ENCODE data around the gene PDCD1. TPM values are rescaled to one million over a fixed set of nuclear protein-coding genes. Genes with fewer than 3 reads are reported as not detected.

The PDCD1 gene
- total and polyA plus RNA-seq, 2 of the 8 experiments (the other 6 are each of a cell fraction or from before 2014, with no cell fraction given): 0.48 to 1.1 TPM

DNA sequence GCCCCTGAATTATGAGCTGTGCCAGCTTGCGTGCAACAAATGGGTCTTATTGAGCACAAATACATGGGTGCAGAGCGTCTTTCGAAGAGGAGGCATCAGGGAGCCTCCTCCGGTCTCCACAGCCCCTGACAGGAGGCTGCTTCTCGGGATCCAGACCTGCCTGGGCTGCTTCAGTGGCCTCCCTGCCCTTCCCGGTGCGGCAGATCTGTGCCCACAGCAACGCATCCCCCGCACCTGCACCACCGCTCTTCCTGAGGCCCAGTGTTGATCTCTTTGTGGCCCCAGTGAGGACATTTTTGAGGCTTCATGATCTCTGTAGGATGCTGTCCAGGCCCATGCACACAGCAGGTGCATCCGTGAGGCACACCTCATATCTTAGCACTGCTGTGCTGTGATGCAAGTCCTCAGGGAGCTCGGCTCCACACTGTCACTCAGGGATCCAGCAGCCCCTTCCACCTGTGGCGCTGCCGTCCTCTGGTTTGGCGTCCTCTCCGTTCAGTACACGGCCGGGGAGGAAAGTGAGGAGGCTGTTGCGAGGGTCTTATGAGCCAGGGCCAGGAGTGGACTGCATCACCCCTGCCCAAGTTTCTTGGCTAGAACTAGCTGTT lies 28.2 kb upstream of the PDCD1 start (continued):
- no peak for TF ChIP-seq SP1 (IDR thresholded peaks at IDR 0.05; ENCODE audit: low read depth, low read length)

Measured in H1 (cell line).